Myocyte (in vitro differentiated cells): ENCODE results near the gene MAML1. TPM values are rescaled to one million over a fixed set of nuclear protein-coding genes. Genes with fewer than 3 reads are reported as not detected.
"Not testable (repeated sequence)": the region's sequence is repeated elsewhere in the genome, so short reads cannot be mapped to it uniquely, and the experiment has no call there.

ENCODE experiments used
- DNase-seq: peaks from one replicate; pipeline ENCODE4 v3.0.0-alpha.2; 2012; ENCODE audit warnings: low read depth
- total RNA-seq: library from RNA; depleted of rRNA; stranded (reverse); fragments of >200 nt; gene quantifications from 2 replicates; pipeline ENCODE4 v1.2.3, GENCODE V29; 2014

MAML1 gene
- total RNA-seq, 1 donor from 2014 or later = 14.0 TPM

DNA sequence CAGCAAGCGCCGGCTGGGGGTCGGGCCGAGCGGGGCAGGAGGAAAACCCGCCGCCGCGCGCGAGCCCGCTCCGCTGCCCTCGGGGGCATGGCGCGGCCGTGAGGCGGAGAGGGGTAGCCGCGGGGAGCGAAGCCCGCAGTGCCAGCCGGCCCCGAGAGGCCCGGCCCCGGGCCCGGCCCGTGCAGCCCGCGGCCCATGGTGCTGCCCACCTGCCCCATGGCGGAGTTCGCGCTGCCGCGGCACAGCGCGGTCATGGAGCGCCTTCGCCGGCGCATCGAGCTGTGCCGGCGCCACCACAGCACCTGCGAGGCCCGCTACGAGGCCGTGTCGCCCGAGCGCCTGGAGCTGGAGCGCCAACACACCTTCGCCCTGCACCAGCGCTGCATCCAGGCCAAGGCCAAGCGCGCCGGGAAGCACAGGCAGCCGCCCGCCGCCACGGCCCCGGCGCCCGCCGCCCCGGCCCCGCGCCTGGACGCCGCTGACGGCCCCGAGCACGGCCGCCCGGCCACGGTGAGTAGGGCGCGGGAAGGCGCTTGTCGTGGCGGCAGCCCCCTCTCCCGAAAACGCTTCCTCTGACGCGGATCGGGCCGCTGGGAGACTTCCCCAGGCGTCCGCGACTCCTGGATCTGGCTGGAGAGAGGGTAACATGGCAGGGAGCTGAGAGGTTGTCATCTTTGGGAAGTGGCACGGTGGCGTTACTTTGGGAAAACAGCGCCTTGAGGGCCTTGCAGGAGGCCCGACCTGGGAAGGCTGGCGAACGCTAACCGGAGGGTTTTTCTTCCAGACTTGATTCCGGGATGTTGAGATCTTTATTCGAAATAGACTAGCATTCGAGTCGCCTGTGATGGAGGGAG lies 523 bp downstream of the MAML1 start:
- DNase-seq = peak; percentile 52

DNA sequence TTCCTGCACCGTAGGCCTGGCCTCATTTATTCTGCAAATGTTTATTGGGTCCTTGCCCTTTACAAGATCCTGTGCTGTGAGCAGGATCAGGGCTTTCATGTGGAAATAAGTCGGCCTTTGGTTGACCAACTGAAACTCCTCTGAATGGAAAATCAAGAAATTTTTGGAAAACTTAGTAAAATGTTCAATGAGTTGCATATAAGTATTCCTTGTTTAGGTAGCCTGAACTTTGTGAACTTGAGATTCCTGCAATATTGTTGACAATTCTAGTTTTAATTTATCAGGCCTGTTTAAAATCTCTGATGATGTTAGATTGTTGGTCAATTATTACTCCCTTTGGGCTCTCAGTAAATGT lies 1.1 kb downstream of the MAML1 start:
- no peak for DNase-seq

DNA sequence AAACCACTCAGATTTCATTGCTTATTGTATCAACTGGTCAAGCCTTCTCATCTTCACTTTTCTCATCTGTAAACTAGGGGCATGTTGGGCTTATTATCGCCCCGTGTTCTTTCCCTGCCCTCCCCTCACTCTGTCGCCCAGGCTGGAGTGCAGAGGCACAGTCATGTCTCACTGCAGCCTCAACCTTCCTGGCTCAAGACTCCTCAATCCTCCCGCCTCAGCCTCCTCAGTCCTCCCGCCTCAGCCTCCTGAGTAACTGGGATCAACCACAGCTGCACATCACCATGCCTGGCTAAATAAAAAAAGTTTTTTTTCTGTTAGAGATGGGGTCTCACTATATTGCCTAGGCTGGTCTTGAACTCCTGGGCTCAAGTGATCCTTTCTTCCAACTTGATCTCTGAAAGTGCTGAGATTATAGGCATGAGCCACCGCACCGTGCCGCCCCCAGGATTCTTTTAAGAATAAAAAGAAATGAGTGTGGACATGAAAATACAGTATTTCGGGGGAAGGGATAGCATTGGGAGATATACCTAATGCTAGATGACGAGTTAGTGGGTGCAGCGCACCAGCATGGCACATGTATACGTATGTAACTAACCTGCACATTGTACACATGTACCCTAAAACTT lies 2.0 kb downstream of the MAML1 start:
- no peak for DNase-seq

DNA sequence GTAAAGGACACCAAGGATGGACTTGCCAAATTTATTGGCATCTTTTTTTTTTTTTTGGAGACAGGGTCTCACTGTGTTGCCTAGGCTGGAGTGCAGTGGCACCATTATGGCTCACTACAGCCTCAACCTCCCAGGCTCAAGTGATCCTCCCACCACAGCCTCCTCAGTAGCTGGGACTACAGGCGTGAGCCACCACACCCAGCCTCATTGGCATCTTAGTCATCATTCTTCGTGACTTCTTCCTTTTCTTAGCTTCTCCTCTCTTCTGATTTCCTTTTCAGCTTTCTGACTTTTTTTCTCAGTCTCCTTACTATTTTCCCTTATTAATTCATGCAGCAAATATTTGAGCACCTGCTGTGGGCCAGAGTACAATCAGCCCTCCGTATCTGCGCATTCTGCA lies 6.1 kb downstream of the MAML1 start:
- DNase-seq = no peak

DNA sequence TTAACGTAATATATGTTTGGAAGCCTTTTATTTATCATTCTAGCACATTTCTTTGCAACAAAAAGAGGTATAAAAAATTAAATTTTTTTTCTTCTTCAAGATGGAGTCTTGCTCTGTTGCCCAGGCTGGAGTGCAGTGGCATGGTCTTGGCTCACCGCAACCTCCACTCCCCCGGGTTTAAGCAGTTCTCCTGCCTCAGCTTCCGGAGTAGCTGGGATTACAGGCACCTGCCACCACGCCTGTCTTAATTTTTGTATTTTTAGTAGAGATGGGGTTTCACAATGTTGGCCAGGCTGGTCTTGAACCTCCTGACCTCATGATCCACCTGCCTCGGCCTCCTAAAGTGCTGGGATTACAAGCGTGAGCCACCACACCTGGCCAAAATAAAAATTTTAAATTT lies 11.5 kb downstream of the MAML1 start:
- DNase-seq = not testable (repeated sequence)

DNA sequence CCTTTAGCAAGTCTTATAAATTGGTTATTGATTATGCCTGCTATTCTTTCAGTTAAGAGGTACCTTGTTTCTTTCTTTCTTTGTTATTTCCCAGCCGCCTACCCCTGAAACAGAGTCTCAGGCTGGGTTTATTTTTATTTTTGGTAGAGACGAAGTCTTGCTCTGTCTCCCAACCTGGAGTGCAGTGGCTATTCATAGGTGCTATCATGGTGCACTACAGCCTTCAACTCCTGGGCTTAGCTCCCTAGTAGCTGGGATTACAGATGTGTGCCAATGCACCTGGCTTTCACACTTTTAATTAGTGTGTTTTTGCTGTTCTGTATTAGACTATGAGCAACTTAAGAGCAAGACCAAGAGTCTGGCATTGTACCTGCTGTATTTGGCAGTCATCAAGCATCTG lies 14.2 kb downstream of the MAML1 start:
- DNase-seq = no peak

DNA sequence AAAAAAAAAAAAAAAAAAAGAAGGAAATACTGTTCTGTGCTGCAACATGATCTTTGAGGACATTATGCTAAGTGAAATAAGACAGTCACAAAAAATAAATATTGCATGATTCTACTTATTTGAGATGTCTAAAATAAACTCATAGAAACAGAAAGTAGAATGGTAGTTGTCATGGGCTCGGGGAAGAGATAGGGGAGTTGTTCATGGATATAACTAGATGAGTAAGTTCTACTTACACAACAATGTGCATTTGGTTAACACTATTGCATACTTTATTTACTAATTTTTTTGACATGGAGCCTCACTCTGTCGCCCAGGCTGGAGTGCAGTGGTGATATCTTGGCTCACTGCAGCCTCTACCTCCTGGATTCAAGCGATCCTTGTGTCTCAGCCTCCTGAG lies 15.2 kb downstream of the MAML1 start:
- DNase-seq = no peak

DNA sequence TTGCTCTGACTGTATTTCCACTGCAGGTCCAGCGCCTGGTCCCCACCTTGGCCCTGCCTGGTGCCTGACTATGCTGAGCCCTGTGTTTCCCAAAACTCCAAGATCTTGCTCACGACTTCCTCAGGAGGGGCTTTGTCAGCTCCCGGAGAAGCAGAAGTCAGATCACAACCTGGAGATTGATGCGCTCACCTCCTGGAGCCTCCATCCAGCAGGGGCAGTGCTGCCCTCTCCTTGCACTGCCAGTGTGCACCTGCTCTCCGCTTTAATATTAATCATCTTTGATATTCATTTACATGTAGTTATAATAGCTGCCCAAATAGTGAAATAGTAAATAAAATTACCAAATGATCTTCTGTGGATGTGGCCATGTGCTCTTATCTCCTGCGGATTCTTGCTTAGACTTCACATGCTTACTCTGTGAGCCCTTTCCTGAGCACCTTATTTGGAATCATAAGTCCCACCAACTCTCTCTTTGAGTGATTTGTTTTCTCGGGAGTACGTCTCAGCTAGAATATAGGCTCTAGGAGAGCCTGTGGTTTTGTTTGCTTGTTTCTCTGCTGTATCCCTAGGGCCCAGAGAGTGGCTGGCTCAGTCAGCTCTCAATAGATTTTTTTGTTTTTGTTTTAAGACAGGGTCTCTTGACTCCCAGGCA lies 17.4 kb downstream of the MAML1 start:
- no peak for DNase-seq

DNA sequence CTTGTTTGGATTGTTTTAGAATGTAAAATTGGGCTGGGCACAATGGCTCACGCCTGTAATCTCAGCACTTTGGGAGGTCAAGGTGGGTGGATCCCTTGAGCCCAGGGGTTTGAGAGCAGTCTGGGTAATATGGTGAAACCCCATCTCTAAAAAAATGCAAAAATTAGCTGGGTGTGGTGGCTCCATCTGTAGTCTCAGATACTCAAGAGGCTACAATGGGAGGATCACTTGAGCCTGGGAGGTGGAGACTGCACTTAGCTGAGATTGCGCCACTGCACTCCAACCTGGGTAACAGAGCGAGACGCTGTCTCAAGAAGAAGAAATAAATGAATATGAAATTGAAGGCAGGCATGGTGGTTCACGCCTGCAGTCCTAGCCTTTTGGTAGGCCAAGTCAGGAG lies 21.3 kb downstream of the MAML1 start:
- DNase-seq = no peak

DNA sequence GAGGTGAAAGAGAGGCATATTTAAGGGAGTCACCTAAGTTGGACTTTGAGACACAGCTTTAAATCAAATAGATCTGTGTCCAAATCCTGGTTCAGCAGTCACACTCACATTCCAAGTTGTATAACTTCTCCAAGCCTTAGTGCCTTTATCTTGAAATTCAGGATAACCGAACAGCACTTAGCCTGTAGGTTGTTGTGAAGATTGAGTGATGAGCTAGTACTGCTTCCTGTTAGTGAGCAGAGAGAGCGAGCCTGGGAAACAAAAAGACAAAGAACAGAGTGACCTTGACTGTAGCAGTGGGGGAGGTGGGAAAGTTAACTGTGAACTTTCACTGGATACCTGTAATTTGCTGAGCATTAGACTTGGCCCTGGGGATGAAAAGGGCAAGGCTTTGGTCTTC lies 22.4 kb downstream of the MAML1 start:
- no peak for DNase-seq

DNA sequence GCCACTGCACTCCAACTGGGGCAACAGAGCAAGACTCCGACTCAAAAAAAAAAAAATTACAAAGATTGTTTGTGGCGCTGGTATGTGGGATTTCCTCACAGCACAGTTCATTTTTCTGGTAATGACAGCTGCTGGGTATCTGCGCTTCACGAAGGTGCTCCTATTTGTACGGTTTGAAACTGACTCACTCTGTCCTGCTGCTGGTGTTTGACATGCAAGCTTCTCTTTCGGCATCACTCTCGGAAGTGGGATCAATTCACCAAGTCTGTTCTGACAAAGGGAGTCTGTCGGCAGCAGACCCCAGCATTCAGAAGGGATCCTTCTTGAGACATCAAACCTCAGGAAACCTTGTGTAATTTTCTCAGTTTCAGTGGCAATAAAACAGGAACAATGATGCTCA lies 26.3 kb downstream of the MAML1 start:
- DNase-seq = no peak

DNA sequence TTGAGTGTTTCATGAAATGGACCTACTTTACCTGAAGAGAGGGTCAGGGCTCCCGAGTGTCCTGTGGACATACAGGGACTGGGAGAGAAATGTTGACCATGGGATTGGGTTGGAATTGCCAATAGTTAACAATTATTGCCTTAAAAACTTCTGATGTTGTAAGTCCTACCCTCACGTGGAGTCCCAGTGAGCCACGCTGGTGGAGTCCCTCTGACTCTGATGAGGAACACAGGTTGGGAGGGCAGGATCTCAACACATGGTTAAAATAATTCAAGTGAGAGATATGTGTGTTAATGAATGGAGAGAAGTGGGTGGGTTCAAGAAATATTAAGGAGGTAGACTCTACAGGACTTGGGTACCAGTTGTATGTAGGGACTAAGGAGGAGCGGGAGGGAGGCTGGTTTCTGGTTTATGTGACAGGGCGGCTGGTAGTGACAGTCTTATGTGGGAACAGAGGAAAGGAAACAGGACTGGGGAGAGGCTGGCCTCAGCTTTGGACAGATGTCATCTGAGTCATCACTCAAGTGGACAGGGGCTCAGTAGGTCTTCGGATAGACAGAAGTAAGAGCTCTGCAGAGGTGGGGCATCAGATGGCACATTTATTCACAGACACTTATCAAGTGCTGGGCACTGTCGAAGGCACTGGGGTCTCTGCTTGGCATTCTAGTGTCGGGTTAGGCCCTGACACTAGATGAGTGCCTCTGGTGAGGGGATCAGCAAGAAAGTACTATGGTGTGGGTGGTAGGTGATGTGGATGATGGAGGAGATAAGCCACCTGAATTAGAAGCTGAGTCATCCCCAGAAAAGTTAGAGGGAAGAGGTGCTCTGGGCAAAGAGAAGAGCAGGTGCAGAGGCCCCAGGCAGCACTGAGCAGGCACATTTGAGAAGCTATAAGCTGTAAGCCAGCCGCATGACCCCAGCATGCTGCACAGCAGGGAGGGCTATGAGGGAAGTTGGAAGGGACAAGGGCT lies 27.2 kb downstream of the MAML1 start:
- DNase-seq = peak; percentile 74

DNA sequence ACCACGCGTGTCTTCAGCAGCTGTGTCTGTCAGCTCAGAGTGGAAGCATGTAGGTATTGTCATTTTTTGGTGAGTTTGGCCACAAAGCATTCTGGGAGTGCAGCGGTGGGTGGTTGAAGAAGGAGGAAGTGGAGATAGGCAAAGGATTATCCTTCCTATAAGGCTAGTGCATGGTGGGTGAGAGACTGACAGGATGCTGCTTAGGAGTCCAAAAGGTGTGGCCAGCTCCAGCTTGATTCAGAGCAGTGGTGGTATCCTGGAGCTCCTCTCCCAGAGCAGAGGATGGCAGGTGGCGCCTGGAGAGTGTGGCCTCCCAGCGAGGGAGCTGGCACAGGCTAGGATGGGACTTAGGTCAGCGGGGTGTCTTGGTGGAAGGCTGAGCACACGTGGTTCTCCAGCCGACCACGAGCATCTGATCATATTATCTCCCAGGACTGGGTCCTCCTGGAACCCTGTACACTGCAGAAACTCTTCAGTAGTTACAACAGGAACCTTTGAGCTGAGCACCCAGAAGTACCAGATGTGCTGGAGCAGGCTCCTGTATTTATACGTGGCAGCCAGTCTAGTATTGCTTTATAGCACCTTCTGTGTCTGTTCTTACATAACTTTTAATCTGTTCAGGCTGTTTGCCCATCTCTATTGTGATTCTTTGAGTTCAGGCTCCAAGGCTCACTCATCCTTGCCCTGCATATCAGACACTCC lies 29.6 kb downstream of the MAML1 start:
- peak; percentile 78 for DNase-seq

DNA sequence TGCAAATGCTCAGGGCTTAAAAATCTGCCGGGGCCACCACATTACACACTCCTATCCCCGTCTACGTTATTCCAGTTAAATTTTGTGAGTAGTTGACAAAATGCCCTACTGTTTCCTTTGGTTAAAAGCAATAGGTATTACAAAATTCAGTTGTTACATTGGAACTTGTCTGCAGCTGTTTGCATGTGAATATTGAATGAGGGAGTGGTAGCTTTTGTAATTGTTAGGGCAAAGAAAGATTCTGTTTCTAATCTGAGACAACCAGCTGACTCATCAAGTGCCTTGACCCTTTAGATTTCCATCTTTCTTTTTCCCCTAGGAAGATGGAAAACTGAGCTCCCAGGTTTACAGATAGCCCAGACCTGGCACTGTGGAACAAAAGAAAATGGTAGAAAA lies 30.2 kb downstream of the MAML1 start:
- DNase-seq = peak; percentile 59

DNA sequence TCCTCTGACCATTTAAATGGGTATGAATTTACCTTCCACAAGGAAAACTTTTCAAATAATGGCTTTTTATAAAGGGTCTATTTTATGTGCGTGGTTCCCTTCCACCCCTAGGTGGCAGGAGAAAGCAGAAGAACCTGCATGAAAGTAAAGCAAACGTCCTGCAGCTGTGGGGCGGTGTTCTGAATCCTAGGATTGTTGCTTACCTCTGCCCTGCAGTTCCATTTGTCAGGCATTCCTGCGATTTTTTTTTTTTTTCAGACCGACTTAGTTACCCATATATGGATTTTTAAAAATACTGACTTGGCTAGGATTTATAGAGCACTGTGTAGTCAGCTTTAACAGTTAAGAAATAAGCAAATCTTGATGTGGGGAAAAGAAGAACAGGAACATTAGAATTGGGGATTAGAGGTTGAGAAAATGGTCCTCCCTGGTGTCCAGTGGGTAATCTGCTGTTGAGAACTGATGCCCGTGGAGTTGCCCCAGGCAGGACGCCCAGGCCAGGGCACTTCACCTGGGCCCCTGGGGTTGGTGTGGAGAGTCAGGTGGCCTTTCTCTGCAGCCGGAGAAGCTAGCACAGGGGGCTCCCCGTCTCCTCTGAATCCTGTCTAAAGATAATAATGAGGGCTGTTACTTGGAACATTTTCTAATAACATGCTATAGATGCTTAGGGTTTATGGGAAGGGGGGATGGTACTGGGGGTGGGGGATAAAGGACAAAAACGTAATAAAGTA lies 30.8 kb downstream of the MAML1 start:
- DNase-seq = peak; percentile 73

DNA sequence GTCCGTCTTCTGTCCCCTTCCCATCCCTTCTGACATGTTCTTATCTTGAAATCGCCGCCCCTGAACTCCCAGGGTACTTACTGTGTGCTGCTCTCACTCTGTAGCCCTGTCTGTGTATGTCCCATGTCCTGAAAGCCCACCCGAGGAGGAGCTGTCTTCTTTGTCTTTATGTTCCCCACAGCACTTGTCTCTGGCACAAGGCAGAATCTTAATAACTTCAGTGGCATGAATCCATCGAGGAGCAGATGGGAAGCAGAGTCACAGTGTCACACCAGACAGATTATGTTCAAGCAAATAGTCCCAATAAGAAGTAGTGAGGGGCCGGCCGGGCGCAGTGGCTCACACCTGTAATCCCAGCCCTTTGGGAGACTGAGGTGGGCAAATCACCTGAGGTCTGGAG lies 31.4 kb downstream of the MAML1 start:
- DNase-seq = no peak

DNA sequence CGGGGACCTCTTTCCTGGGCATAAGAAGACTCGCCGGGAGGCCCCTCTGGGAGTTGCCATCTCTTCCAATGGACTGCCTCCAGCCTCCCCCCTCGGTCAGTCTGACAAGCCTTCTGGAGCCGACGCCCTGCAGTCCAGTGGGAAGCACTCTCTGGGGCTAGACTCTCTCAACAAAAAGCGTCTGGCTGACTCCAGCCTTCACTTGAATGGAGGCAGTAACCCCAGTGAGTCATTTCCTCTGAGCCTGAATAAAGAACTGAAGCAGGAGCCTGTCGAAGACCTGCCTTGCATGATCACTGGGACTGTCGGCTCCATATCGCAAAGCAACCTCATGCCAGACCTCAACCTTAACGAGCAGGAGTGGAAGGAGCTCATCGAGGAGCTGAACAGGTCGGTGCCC lies 32.8 kb downstream of the MAML1 start:
- peak; percentile 70 for DNase-seq

DNA sequence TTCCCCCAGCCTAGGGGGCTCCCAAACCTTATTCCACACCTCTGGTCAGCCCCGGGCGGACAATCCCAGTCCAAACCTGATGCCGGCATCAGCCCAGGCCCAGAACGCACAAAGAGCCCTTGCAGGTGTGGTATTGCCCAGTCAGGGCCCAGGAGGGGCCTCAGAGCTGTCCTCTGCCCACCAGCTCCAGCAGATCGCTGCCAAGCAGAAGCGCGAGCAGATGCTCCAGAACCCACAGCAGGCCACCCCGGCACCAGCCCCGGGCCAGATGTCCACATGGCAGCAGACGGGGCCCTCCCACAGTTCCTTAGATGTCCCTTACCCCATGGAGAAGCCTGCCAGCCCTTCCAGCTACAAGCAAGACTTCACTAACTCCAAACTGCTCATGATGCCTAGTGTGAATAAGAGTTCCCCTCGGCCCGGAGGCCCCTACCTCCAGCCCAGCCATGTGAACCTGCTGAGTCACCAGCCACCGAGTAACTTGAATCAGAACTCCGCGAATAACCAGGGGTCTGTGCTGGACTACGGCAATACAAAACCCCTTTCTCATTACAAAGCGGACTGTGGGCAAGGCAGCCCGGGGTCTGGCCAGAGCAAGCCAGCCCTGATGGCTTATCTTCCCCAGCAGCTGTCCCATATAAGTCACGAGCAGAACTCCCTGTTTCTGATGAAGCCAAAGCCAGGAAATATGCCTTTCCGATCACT lies 33.6 kb downstream of the MAML1 start:
- peak; percentile 49 for DNase-seq

DNA sequence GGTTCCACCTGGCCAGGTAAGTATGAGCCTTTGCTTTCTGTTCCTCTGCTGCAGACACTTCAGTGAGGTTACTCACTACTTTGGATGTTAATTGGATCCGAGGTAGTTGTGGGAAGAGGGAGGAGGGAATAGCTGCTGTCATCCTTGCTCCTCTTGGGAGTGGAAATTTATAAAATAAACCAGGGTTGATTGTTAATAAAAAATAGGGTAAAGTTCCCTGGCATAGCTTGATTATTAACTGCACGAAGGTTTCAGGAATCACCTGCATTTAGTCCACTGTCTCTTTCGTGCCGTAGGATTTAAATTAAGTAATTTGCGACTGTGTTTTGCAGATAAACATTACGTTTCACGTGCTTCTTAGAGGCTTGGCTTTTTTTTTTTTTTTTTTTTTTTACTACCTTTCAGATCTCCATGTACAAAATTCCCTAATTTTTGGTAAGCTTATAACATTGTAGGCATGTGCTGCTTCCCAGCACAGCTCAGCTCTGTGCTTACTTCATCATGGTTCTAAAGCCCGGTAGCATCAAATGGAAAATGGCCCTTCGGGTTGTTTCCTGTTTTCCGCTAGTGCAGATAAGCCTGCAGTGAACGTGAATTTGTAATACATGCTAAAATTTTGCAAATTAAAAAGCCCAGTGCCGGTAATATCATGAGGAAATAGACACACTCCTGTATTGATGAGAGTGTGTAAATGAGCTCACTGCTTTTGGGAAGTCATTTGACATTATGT lies 34.3 kb downstream of the MAML1 start:
- no peak for DNase-seq
